22Rv1 (cell line): ENCODE data around the gene PARVB.

Experiments
- ZFX ChIP-seq: fragments of 450-650 bp; IDR thresholded peaks from 2 replicates; pipeline ENCODE4 v1.6.1; 2017; ENCODE audit warnings: antibody characterized with exemption, borderline replicate concordance
- TF ChIP-seq, protein P1 (sequence below): fragments of 450-650 bp; IDR thresholded peaks from 2 replicates; pipeline ENCODE4 v1.5.1; 2017; ENCODE audit warnings: mild to moderate bottlenecking

DNA sequence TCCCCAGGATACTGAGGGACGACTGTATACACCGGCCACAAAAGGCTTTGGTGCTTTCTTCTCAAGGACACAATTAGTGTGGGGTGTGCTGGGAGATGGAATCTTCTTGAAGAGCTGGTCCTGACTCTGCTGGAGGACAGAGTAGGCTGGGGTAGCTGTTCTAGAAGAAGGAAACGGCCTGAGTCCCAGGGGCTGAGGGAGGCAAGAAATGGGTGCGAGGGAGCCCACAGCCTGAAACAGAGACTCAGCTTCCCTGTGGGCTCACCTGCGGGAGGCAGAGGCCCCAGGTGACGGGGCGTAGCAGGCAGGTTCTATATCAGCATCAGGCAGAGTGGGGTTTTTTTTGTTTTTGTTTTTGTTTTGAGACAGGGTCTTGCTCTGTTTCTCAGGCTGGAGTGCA, 193.2 kb downstream of the PARVB start:
- TF ChIP-seq, protein P1, sequence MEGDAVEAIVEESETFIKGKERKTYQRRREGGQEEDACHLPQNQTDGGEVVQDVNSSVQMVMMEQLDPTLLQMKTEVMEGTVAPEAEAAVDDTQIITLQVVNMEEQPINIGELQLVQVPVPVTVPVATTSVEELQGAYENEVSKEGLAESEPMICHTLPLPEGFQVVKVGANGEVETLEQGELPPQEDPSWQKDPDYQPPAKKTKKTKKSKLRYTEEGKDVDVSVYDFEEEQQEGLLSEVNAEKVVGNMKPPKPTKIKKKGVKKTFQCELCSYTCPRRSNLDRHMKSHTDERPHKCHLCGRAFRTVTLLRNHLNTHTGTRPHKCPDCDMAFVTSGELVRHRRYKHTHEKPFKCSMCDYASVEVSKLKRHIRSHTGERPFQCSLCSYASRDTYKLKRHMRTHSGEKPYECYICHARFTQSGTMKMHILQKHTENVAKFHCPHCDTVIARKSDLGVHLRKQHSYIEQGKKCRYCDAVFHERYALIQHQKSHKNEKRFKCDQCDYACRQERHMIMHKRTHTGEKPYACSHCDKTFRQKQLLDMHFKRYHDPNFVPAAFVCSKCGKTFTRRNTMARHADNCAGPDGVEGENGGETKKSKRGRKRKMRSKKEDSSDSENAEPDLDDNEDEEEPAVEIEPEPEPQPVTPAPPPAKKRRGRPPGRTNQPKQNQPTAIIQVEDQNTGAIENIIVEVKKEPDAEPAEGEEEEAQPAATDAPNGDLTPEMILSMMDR: no peak
- no peak for TF ChIP-seq ZFX
